ENCODE measurements around the gene RELCH. TPM values are rescaled to one million over a fixed set of nuclear protein-coding genes. Genes with fewer than 3 reads are reported as not detected.

Gene RELCH
- total RNA-seq, 4 donors from 2014 or later: 37.0 to 117 (median 68.7) TPM

DNA sequence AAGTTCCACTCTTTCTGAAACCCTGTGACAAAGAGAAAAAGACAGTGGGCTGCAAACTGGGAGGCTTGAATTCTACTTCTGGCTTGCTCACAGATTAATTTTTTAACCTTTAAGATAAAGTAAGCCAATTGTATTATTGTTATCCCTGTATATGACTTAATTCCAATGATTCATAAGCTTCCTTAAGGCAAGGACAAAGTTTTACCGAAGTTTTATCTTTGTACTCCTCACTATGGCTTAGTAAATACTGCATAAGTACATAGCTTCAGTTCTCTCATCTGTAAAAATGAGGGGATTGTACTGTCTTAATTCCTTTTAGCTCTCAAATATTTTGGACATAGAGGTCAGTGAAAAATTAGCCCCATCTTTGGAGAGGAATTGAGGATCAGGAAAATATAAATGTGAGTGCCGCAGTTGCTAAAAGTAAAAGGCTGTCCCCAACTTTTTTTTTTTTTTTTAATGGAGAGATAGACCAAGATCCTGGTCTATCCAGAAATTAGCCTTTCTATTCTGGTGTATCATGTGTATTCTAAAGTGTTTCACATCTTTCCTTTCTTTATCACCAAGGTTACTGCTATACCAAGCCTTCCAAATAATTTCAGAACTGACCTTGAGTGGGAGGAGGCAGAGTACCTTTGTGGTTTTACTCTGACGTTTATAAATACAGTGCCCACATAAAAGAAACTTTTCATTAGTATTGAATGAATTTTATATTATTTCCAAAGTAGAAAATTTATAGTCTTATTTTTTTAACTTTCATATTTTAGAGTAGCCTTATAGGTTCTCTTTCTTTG, 13.3 kb downstream of the RELCH start:
- H3K4me1 ChIP-seq: peaks cover 19 to 66% (median 38%) of the 10 kb centered on the region in 4 donors
- TF ChIP-seq POLR2AphosphoS5 (IDR thresholded peaks at IDR 0.05): no peak
- TF ChIP-seq, protein P1, sequence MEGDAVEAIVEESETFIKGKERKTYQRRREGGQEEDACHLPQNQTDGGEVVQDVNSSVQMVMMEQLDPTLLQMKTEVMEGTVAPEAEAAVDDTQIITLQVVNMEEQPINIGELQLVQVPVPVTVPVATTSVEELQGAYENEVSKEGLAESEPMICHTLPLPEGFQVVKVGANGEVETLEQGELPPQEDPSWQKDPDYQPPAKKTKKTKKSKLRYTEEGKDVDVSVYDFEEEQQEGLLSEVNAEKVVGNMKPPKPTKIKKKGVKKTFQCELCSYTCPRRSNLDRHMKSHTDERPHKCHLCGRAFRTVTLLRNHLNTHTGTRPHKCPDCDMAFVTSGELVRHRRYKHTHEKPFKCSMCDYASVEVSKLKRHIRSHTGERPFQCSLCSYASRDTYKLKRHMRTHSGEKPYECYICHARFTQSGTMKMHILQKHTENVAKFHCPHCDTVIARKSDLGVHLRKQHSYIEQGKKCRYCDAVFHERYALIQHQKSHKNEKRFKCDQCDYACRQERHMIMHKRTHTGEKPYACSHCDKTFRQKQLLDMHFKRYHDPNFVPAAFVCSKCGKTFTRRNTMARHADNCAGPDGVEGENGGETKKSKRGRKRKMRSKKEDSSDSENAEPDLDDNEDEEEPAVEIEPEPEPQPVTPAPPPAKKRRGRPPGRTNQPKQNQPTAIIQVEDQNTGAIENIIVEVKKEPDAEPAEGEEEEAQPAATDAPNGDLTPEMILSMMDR (IDR thresholded peaks at IDR 0.05): no peak
- no peak for TF ChIP-seq EP300 (IDR thresholded peaks at IDR 0.05; ENCODE audit: low read depth)
- no peak for TF ChIP-seq POLR2A (IDR thresholded peaks at IDR 0.05)
- H3K4me3 ChIP-seq: no peak overlapping the region
- H3K27me3 ChIP-seq: no peaks in the 10 kb centered on the region
- H3K36me3 ChIP-seq: no peaks in the 10 kb centered on the region
- intact Hi-C loops (cut with DNase I; ENCODE audit: low total_unique reads) (no loop called here), in situ Hi-C loops (cut with MboI; ENCODE audit: low pct_ligation_motif_present in 1 of 4, low pct_unique_long_range_greater_than_20kb in 1 of 4, low sequenced_read_pairs in 3 of 4) (no loop called here)
- DNase-seq: no peak
- H3K27ac ChIP-seq: peak overlapping the region; percentile 36 to 62 (median 50)
- H3K9me3 ChIP-seq: no peaks in the 10 kb centered on the region
- 57 to 58% methylated on average over 3 of the region's 3 CpGs for WGBS, 2 donors (ENCODE audit: low coverage in 1 of 2)

DNA sequence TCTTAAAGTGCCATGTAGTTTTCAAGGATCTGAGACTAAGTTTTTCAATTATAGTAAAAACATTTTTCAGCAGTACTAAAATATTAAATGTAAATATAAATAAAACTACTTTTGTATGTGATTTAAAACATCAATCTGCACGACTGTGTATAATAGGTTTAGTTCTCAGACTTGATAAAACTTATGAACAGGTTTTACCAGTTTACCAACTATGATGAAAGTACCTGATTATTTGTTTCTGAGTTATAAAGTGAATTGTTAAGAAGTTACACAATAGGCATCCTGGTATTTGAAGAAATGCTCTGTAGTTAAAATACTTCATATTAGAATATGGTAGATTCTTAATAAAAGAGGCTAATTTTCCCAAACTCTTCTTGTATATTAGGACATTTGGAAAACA, 14.8 kb downstream of the RELCH start:
- Histone ChIP-seq H3K27me3 (no peaks in the 10 kb centered on the region), H3K4me1 (peaks cover 16 to 73% (median 40%) of the 10 kb centered on the region in 4 donors), H3K36me3 (no peaks in the 10 kb centered on the region), H3K4me3 (no peak overlapping the region), H3K27ac (peak overlapping the region in 2 of 4 donors; percentile 32 to 37), H3K9me3 (no peaks in the 10 kb centered on the region)
- WGBS, 2 donors (ENCODE audit: low coverage in 1 of 2): 46 to 71% methylated on average over 1 of the region's 1 CpG
- intact Hi-C loops (cut with DNase I; ENCODE audit: low total_unique reads): no loop called here
- peak in 1 of 3 donors; percentile 36 for TF ChIP-seq POLR2AphosphoS5 (IDR thresholded peaks at IDR 0.05)
- TF ChIP-seq POLR2A (IDR thresholded peaks at IDR 0.05): no peak
- TF ChIP-seq, protein P1 (IDR thresholded peaks at IDR 0.05): no peak
- no peak for TF ChIP-seq EP300 (IDR thresholded peaks at IDR 0.05; ENCODE audit: low read depth)
- DNase-seq: no peak
- in situ Hi-C loops (cut with MboI; ENCODE audit: low pct_ligation_motif_present in 1 of 4, low pct_unique_long_range_greater_than_20kb in 1 of 4, low sequenced_read_pairs in 3 of 4): no loop called here

DNA sequence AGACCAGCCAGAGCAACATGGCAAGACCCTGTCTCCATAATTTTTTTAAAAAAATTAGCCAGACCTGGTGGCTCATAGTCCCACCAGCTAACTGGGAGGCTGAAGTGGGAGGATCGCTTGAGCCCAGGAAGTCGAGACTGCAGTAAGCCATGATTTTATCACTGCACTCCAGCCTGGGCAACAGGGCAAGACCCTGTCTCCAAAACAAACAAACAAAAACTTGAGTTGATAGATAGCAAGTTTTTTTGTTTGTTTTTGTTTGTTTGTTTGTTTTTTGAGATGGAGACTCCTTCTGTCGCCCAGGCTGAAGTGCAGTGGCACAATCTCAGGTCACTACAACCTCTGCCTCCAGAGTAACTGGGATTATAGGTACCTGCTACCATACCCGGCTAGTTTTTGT, 18.8 kb downstream of the RELCH start:
- peaks cover 0 to 49% (median 27%) of the 10 kb centered on the region in 4 donors for H3K4me1 ChIP-seq
- in situ Hi-C loops (cut with MboI; ENCODE audit: low pct_ligation_motif_present in 1 of 4, low pct_unique_long_range_greater_than_20kb in 1 of 4, low sequenced_read_pairs in 3 of 4): no loop called here
- no peak overlapping the region for H3K4me3 ChIP-seq
- H3K36me3 ChIP-seq: no peaks in the 10 kb centered on the region
- TF ChIP-seq, protein P1 (IDR thresholded peaks at IDR 0.05): no peak
- TF ChIP-seq POLR2A (IDR thresholded peaks at IDR 0.05) (no peak), EP300 (IDR thresholded peaks at IDR 0.05; ENCODE audit: low read depth) (no peak), POLR2AphosphoS5 (IDR thresholded peaks at IDR 0.05) (no peak)
- H3K27me3 ChIP-seq: no peaks in the 10 kb centered on the region
- intact Hi-C loops (cut with DNase I; ENCODE audit: low total_unique reads): no loop called here
- peak overlapping the region; percentile 2 to 71 (median 54) for H3K27ac ChIP-seq
- no peaks in the 10 kb centered on the region for H3K9me3 ChIP-seq
- 87 to 90% methylated on average over 3 to 4 of the region's 4 CpGs for WGBS, 2 donors (ENCODE audit: low coverage in 1 of 2)
- DNase-seq: no peak

DNA sequence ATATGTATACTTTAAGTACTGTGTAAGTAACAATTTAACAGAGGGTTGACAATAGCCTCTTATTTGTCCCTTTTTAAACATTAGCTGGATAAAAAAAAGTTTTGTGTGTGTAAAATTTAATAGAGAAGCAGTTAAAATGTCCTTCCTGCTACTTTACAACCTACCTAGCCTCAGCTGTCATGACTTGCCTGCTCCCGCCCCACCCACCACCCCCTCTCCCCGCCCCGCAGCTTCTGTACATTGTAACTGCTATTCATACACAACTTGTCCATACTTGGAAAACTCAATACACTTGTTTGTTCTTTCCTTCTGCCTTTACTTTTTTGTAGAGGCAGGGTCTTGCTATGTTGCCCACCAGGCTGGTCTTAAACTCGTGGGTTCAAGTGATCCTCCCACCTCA, 19.5 kb downstream of the RELCH start:
- peaks cover 0 to 49% (median 26%) of the 10 kb centered on the region in 4 donors for H3K4me1 ChIP-seq
- no peak overlapping the region for H3K4me3 ChIP-seq
- 55% methylated on average over 4 of the region's 4 CpGs; no CpG with 5 or more reads in 1 of the 2 donors for WGBS, 2 donors (ENCODE audit: low coverage in 1 of 2)

More for the DNA sequence above, 19.5 kb downstream of the RELCH start:
- H3K27me3 ChIP-seq: no peaks in the 10 kb centered on the region
- intact Hi-C loops (cut with DNase I; ENCODE audit: low total_unique reads) (no loop called here), in situ Hi-C loops (cut with MboI; ENCODE audit: low pct_ligation_motif_present in 1 of 4, low pct_unique_long_range_greater_than_20kb in 1 of 4, low sequenced_read_pairs in 3 of 4) (no loop called here)
- H3K27ac ChIP-seq: peak overlapping the region; percentile 2 to 71 (median 54)
- H3K9me3 ChIP-seq: no peaks in the 10 kb centered on the region
- TF ChIP-seq EP300 (IDR thresholded peaks at IDR 0.05; ENCODE audit: low read depth): no peak
- TF ChIP-seq, protein P1 (IDR thresholded peaks at IDR 0.05): no peak
- TF ChIP-seq POLR2A (IDR thresholded peaks at IDR 0.05): no peak
- no peak for TF ChIP-seq POLR2AphosphoS5 (IDR thresholded peaks at IDR 0.05)
- peak; percentile 45 for DNase-seq
- H3K36me3 ChIP-seq: no peaks in the 10 kb centered on the region
